Ishikawa (cell line): ENCODE data around the gene CDC42BPG.

Experiments
- EGR1 ChIP-seq: IDR thresholded peaks from 2 replicates; pipeline ENCODE4 v1.6.1; 2012
- EP300 ChIP-seq: IDR thresholded peaks from 2 replicates; pipeline ENCODE4 v1.6.1; 2012; ENCODE audit warnings: borderline replicate concordance
- FOXM1 ChIP-seq: IDR thresholded peaks from 2 replicates; pipeline ENCODE4 v1.6.1; 2012; ENCODE audit warnings: low read depth, borderline replicate concordance
- MAX ChIP-seq: IDR thresholded peaks from 2 replicates; pipeline ENCODE4 v1.6.1; 2012
- NFIC ChIP-seq: IDR thresholded peaks from 2 replicates; pipeline ENCODE4 v1.6.1; 2012
- RAD21 ChIP-seq: IDR thresholded peaks from 2 replicates; pipeline ENCODE4 v1.6.1; 2012; ENCODE audit warnings: low read depth
- TAF1 ChIP-seq: IDR thresholded peaks from 2 replicates; pipeline ENCODE4 v1.6.1; 2012; ENCODE audit warnings: low read depth, mild to moderate bottlenecking
- TCF12 ChIP-seq: IDR thresholded peaks from 2 replicates; pipeline ENCODE4 v1.6.1; 2012; ENCODE audit warnings: low read depth
- TEAD4 ChIP-seq: IDR thresholded peaks from 2 replicates; pipeline ENCODE4 v1.6.1; 2012
- USF1 ChIP-seq: IDR thresholded peaks from 2 replicates; pipeline ENCODE4 v1.6.1; 2012
- YY1 ChIP-seq: IDR thresholded peaks from 2 replicates; pipeline ENCODE4 v1.6.1; 2012; ENCODE audit warnings: low read depth
- TF ChIP-seq, protein P1 (sequence below): IDR thresholded peaks from 2 replicates; pipeline ENCODE4 v1.6.1; 2012; ENCODE audit warnings: low read depth, mild to moderate bottlenecking

GRCh38 chr11:64838600-64839334 is 5.7 kb downstream of the CDC42BPG start:
- no peak for TF ChIP-seq MAX
- no peak for TF ChIP-seq YY1
- TF ChIP-seq TCF12: no peak
- TF ChIP-seq, protein P1, sequence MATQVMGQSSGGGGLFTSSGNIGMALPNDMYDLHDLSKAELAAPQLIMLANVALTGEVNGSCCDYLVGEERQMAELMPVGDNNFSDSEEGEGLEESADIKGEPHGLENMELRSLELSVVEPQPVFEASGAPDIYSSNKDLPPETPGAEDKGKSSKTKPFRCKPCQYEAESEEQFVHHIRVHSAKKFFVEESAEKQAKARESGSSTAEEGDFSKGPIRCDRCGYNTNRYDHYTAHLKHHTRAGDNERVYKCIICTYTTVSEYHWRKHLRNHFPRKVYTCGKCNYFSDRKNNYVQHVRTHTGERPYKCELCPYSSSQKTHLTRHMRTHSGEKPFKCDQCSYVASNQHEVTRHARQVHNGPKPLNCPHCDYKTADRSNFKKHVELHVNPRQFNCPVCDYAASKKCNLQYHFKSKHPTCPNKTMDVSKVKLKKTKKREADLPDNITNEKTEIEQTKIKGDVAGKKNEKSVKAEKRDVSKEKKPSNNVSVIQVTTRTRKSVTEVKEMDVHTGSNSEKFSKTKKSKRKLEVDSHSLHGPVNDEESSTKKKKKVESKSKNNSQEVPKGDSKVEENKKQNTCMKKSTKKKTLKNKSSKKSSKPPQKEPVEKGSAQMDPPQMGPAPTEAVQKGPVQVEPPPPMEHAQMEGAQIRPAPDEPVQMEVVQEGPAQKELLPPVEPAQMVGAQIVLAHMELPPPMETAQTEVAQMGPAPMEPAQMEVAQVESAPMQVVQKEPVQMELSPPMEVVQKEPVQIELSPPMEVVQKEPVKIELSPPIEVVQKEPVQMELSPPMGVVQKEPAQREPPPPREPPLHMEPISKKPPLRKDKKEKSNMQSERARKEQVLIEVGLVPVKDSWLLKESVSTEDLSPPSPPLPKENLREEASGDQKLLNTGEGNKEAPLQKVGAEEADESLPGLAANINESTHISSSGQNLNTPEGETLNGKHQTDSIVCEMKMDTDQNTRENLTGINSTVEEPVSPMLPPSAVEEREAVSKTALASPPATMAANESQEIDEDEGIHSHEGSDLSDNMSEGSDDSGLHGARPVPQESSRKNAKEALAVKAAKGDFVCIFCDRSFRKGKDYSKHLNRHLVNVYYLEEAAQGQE: no peak
- no peak for TF ChIP-seq EP300
- no peak for TF ChIP-seq TAF1
- TF ChIP-seq EGR1: no peak
- no peak for TF ChIP-seq RAD21
- TF ChIP-seq TEAD4: no peak
- TF ChIP-seq USF1: no peak
- no peak for TF ChIP-seq FOXM1
- no peak for TF ChIP-seq NFIC
